ENCODE data around the gene HCFC1R1. TPM values are rescaled to one million over a fixed set of nuclear protein-coding genes. Genes with fewer than 3 reads are reported as not detected.

The HCFC1R1 gene
- 201 to 240 TPM (median 232 TPM) in 5 replicates for total RNA-seq (2022; extraction: Qiagen RNA extraction; ENCODE audit: low read depth)

GRCh38 chr16:3023669-3024478, at the start of gene HCFC1R1, which contains the start of gene THOC6:
HCFC1R1 (minus strand) TSS chr16:3023942; CDS start chr16:3023941, 1 bp downstream.
THOC6 (plus strand) TSS chr16:3024035; CDS start chr16:3024327, 292 bp downstream.

GRCh38 chr16:3065069-3065741, 41.5 kb upstream of the HCFC1R1 start, which contains the start of gene IL32:
IL32 (plus strand) TSS chr16:3065640; CDS start chr16:3065812, 172 bp downstream.

GRCh38 chr16:3045758-3046640, 22.3 kb upstream of the HCFC1R1 start, which contains the start of gene MMP25:
MMP25 (plus strand) TSS chr16:3046561; CDS start chr16:3046918, 357 bp downstream.

GRCh38 chr16:3036726-3037315, 13.1 kb upstream of the HCFC1R1 start, which contains the start of gene BICDL2:
BICDL2 (minus strand) TSS chr16:3036944; CDS start chr16:3035496, 1,448 bp downstream.

GRCh38 chr16:3020247-3020603, 3.5 kb downstream of the HCFC1R1 start, which contains the start of gene TNFRSF12A:
TNFRSF12A (plus strand) TSS chr16:3020368; CDS start chr16:3020398, 30 bp downstream.

GRCh38 chr16:3017794-3018506, 5.8 kb downstream of the HCFC1R1 start, which contains the start of gene CLDN6:
CLDN6 (minus strand) TSS chr16:3018183; CDS start chr16:3016021, 2,162 bp downstream.

GRCh38 chr16:3012828-3013420, 10.8 kb downstream of the HCFC1R1 start, which contains the start of gene CLDN9:
CLDN9 (plus strand) TSS chr16:3012923; CDS start chr16:3013363, 440 bp downstream.

GRCh38 chr16:2980227-2981176, 43.2 kb downstream of the HCFC1R1 start, which contains the start of gene PKMYT1:
PKMYT1 (minus strand) TSS chr16:2980446; CDS start chr16:2979657, 789 bp downstream.

Other genes with a start within 250 kb of the HCFC1R1 start
- gene ELOB, start 246.7 kb downstream of the HCFC1R1 start, total RNA-seq (2022; extraction: Qiagen RNA extraction; ENCODE audit: low read depth): 414 to 506 TPM (median 472 TPM) in 5 replicates
- 0.03 TPM in 1 of 5 replicates, not detected in the others for gene PRSS33, start 236.4 kb downstream of the HCFC1R1 start, total RNA-seq (2022; extraction: Qiagen RNA extraction; ENCODE audit: low read depth)
- not detected in 5 replicates for gene PRSS41, start 225.5 kb downstream of the HCFC1R1 start, total RNA-seq (2022; extraction: Qiagen RNA extraction; ENCODE audit: low read depth)
- 0.11 to 0.19 TPM (median 0.12 TPM) in 3 of 5 replicates, not detected in the others for gene PRSS21, start 206.7 kb downstream of the HCFC1R1 start, total RNA-seq (2022; extraction: Qiagen RNA extraction; ENCODE audit: low read depth)
- 0.55 to 1.0 TPM (median 0.87 TPM) in 5 replicates for gene ZG16B, start 193.6 kb downstream of the HCFC1R1 start, total RNA-seq (2022; extraction: Qiagen RNA extraction; ENCODE audit: low read depth)
- gene PRSS22, start 165.8 kb downstream of the HCFC1R1 start, total RNA-seq (2022; extraction: Qiagen RNA extraction; ENCODE audit: low read depth): 2.3 to 3.6 TPM (median 2.7 TPM) in 5 replicates
- 46.2 to 58.3 TPM (median 52.7 TPM) in 5 replicates for gene FLYWCH2, start 140.7 kb downstream of the HCFC1R1 start, total RNA-seq (2022; extraction: Qiagen RNA extraction; ENCODE audit: low read depth)
- gene FLYWCH1, start 112.0 kb downstream of the HCFC1R1 start, total RNA-seq (2022; extraction: Qiagen RNA extraction; ENCODE audit: low read depth): 18.8 to 30.9 TPM (median 28.1 TPM) in 5 replicates
- 1.1 to 2.3 TPM (median 1.9 TPM) in 5 replicates for gene KREMEN2, start 59.7 kb downstream of the HCFC1R1 start, total RNA-seq (2022; extraction: Qiagen RNA extraction; ENCODE audit: low read depth)
- gene PAQR4, start 54.6 kb downstream of the HCFC1R1 start, total RNA-seq (2022; extraction: Qiagen RNA extraction; ENCODE audit: low read depth): 29.4 to 40.9 TPM (median 37.7 TPM) in 5 replicates
- 62.4 to 91.1 TPM (median 87.4 TPM) in 5 replicates for gene PKMYT1, start 43.5 kb downstream of the HCFC1R1 start, total RNA-seq (2022; extraction: Qiagen RNA extraction; ENCODE audit: low read depth)
- 0.27 to 0.80 TPM (median 0.39 TPM) in 5 replicates for gene CLDN9, start 11.0 kb downstream of the HCFC1R1 start, total RNA-seq (2022; extraction: Qiagen RNA extraction; ENCODE audit: low read depth)
- gene CLDN6, start 5.8 kb downstream of the HCFC1R1 start, total RNA-seq (2022; extraction: Qiagen RNA extraction; ENCODE audit: low read depth): 0.30 to 0.58 TPM (median 0.32 TPM) in 4 of 5 replicates, not detected in the other
- 446 to 698 TPM (median 646 TPM) in 5 replicates for gene TNFRSF12A, start 3.6 kb downstream of the HCFC1R1 start, total RNA-seq (2022; extraction: Qiagen RNA extraction; ENCODE audit: low read depth)
- gene THOC6, start 93 bp upstream of the HCFC1R1 start, total RNA-seq (2022; extraction: Qiagen RNA extraction; ENCODE audit: low read depth): 27.4 to 38.7 TPM (median 33.2 TPM) in 5 replicates
- gene BICDL2, start 13.0 kb upstream of the HCFC1R1 start, total RNA-seq (2022; extraction: Qiagen RNA extraction; ENCODE audit: low read depth): not detected in 5 replicates
- 0.67 to 0.97 TPM (median 0.85 TPM) in 5 replicates for gene MMP25, start 22.6 kb upstream of the HCFC1R1 start, total RNA-seq (2022; extraction: Qiagen RNA extraction; ENCODE audit: low read depth)
- 22.4 to 36.7 TPM (median 28.1 TPM) in 5 replicates for gene IL32, start 41.7 kb upstream of the HCFC1R1 start, total RNA-seq (2022; extraction: Qiagen RNA extraction; ENCODE audit: low read depth)
- 0.03 TPM in 1 of 5 replicates, not detected in the others for gene ZSCAN10, start 75.4 kb upstream of the HCFC1R1 start, total RNA-seq (2022; extraction: Qiagen RNA extraction; ENCODE audit: low read depth)
- gene ZNF205, start 88.6 kb upstream of the HCFC1R1 start, total RNA-seq (2022; extraction: Qiagen RNA extraction; ENCODE audit: low read depth): 11.3 to 15.1 TPM (median 13.2 TPM) in 5 replicates
- 7.9 to 12.9 TPM (median 11.6 TPM) in 5 replicates for gene ZNF213, start 111.1 kb upstream of the HCFC1R1 start, total RNA-seq (2022; extraction: Qiagen RNA extraction; ENCODE audit: low read depth)
- gene OR1F1, start 164.3 kb upstream of the HCFC1R1 start, total RNA-seq (2022; extraction: Qiagen RNA extraction; ENCODE audit: low read depth): 0.29 to 0.48 TPM (median 0.40 TPM) in 3 of 5 replicates, not detected in the others
- 8.1 to 11.5 TPM (median 8.3 TPM) in 5 replicates for gene ZNF200, start 211.2 kb upstream of the HCFC1R1 start, total RNA-seq (2022; extraction: Qiagen RNA extraction; ENCODE audit: low read depth)
- gene MEFV, start 232.7 kb upstream of the HCFC1R1 start, total RNA-seq (2022; extraction: Qiagen RNA extraction; ENCODE audit: low read depth): not detected in 5 replicates